Measurements from ENCODE around the gene OR14A16. TPM values are rescaled to one million over a fixed set of nuclear protein-coding genes. Genes with fewer than 3 reads are reported as not detected.

OR14A16 gene
- total and polyA plus RNA-seq, 2 of the 4 experiments (the other 2 are of a cell fraction) = not detected

GRCh38 chr1:247857069-247857984, 33.4 kb upstream of the OR14A16 start, which contains the start of gene TRIM58:
Gene TRIM58 (plus strand): TSS chr1:247857187. CDS start chr1:247857247, 60 bp downstream.
- ChIA-PET POLR2A (ENCODE audit: unreplicated experiment) (no interaction called here), CTCF (no interaction called here)
- Histone ChIP-seq H3K4me2 (ENCODE audit: low read depth, low read length) (peak within 1 kb of the TSS; percentile 65; the same call in 1 of the 2 replicates), H2AK5ac (ENCODE audit: low read depth, low read length) (no peak within 1 kb of the TSS), H3K4ac (ENCODE audit: low read depth, low read length) (no peak within 1 kb of the TSS), H2AK9ac (replicated peaks; ENCODE audit: low read depth, low read length, poor library complexity) (no peak within 1 kb of the TSS), H4K5ac (ENCODE audit: low read depth, low read length) (no peak within 1 kb of the TSS; the same call in 1 of the 2 replicates), H4K91ac (ENCODE audit: insufficient read depth, low read depth, low read length) (no peak within 1 kb of the TSS), H3K9ac (ENCODE audit: low read depth, low read length) (no peak within 1 kb of the TSS), H3K36me3 (ENCODE audit: control insufficient read depth, insufficient read depth, low read length) (no peaks in the 10 kb centered on the region), H3K27me3 (ENCODE audit: control insufficient read depth, insufficient read depth, low read length) (no peaks in the 10 kb centered on the region), H3K79me1 (ENCODE audit: low read depth in 1 of 2, low read length in 2 of 2) (no peaks in the 10 kb centered on the region), H3K23ac (ENCODE audit: low read depth, low read length) (no peak within 1 kb of the TSS), H2BK5ac (ENCODE audit: low read depth, low read length, poor library complexity, severe bottlenecking) (no peak within 1 kb of the TSS), H3K56ac (ENCODE audit: extremely low read depth, insufficient read depth, low read length) (no peak within 1 kb of the TSS), H2BK20ac (ENCODE audit: low read depth, low read length) (no peak within 1 kb of the TSS), H4K20me1 (ENCODE audit: insufficient read depth, low read length) (no peaks in the 10 kb centered on the region), H3K14ac (replicated peaks; ENCODE audit: low read depth, low read length) (no peak within 1 kb of the TSS), H3K27ac (ENCODE audit: insufficient read depth, low read length) (no peak within 1 kb of the TSS), H3K4me3 (ENCODE audit: insufficient read depth, low read depth, low read length) (peak within 1 kb of the TSS; percentile 86), H4K8ac (ENCODE audit: low read depth in 2 of 2, low read length in 2 of 2) (no peak within 1 kb of the TSS; a peak in 1 of 4 replicates), H3K18ac (ENCODE audit: low read depth, low read length) (peak within 1 kb of the TSS; percentile 27; the same call in 1 of the 2 replicates), H3K9me3 (ENCODE audit: control insufficient read depth, insufficient read depth, low read length) (peaks cover 26% of the 10 kb centered on the region), H2BK120ac (ENCODE audit: low read depth, low read length) (no peak within 1 kb of the TSS), H3K9me1 (ENCODE audit: insufficient read depth, low read length) (no peaks in the 10 kb centered on the region), H3K4me1 (ENCODE audit: control insufficient read depth, insufficient read depth, low read length) (no peaks in the 10 kb centered on the region), H2BK15ac (ENCODE audit: low read depth, low read length) (no peak within 1 kb of the TSS), H2AFZ (replicated peaks; ENCODE audit: low read length, poor library complexity) (peak within 1 kb of the TSS; percentile 63)
- WGBS, 2 experiments (ENCODE audit: extremely low coverage in 2 of 2, insufficient read length in 1 of 2) = 8% methylated on average over 36 of the region's 109 CpGs; no CpG with 5 or more reads in 1 of the 2 experiments
- dilution Hi-C loops (cut with HindIII; ENCODE audit: low sequenced_read_pairs, unreplicated experiment) (no loop called here), intact Hi-C loops (cut with micrococcal nuclease) (no loop called here), in situ Hi-C loops (cut with MboI; ENCODE audit: low sequenced_read_pairs) (no loop called here)
- no peak for TF ChIP-seq CHD1 (IDR thresholded peaks at IDR 0.05; ENCODE audit: low read depth, low read length)
- DNase-seq (no peak), ATAC-seq (ENCODE audit: low read depth) (no peak)
- no TSS peak for BruUV-seq (replicated peaks)

Measured in IMR-90 (cell line).